Measurements from ENCODE around the gene NTNG1. TPM values are rescaled to one million over a fixed set of nuclear protein-coding genes. Genes with fewer than 3 reads are reported as not detected.
A peak's percentile ranks its signal among the peaks of the same experiment; 100 is the strongest.

Gene NTNG1
- total RNA-seq, 1 experiment from 2014 or later = 1.5 TPM

GRCh38 chr1:107529511-107530149 lies 388.8 kb downstream of the NTNG1 start:
- H3K27ac ChIP-seq (ENCODE audit: insufficient read length, low read depth, low read length) = no peak overlapping the region
- DNase-seq = peak; percentile 37
- H2AK5ac ChIP-seq (ENCODE audit: insufficient read length, low read length) = no peak overlapping the region
- H3K23me2 ChIP-seq (ENCODE audit: insufficient read length, low read depth, low read length, poor library complexity, severe bottlenecking) = no peaks in the 10 kb centered on the region
- no peaks in the 10 kb centered on the region for H3K9me3 ChIP-seq (ENCODE audit: control insufficient read depth, low read depth, low read length)
- H3K18ac ChIP-seq (ENCODE audit: insufficient read length, low read depth, low read length) = no peak overlapping the region
- no peak overlapping the region for H3K56ac ChIP-seq (ENCODE audit: insufficient read length, low read depth, low read length)
- H3K9ac ChIP-seq (ENCODE audit: extremely low read depth, insufficient read length, low read length) = no peak overlapping the region
- Mint-ChIP-seq H3K4me3 (no peak overlapping the region), H3K27me3 (ENCODE audit: low read depth) (no peaks in the 10 kb centered on the region), H3K27ac (no peak overlapping the region), H3K4me1 (peaks cover 25 to 30% of the 10 kb centered on the region in 2 experiments), H3K36me3 (ENCODE audit: insufficient read depth in 1 of 3, low read depth in 3 of 3) (no peaks in the 10 kb centered on the region; a peak in 1 of 7 replicates), H3K9me3 (no peaks in the 10 kb centered on the region)
- H3K4me2 ChIP-seq (ENCODE audit: insufficient read depth, insufficient read length, low read length) = no peak overlapping the region
- H3K4ac ChIP-seq (ENCODE audit: low read depth, low read length) = no peak overlapping the region
- H2BK12ac ChIP-seq (ENCODE audit: insufficient read length, low read depth, low read length) = no peak overlapping the region
- H2AFZ ChIP-seq (ENCODE audit: low read length) = no peak overlapping the region
- no peaks in the 10 kb centered on the region for H4K20me1 ChIP-seq (ENCODE audit: control insufficient read depth, insufficient read depth, insufficient read length)
- no peaks in the 10 kb centered on the region for H3K79me2 ChIP-seq (ENCODE audit: insufficient read depth, low read length)
- no peak overlapping the region for H4K5ac ChIP-seq (ENCODE audit: insufficient read length, low read depth, low read length)
- H3T11ph ChIP-seq (ENCODE audit: low read length) = no peak overlapping the region
- H3K23ac ChIP-seq (ENCODE audit: insufficient read length, low read depth, low read length) = no peak overlapping the region
- no peak overlapping the region for H2BK15ac ChIP-seq (ENCODE audit: low read depth, low read length)
- no peak overlapping the region for H4K91ac ChIP-seq (ENCODE audit: insufficient read length, low read depth, low read length)
- H3K79me1 ChIP-seq (ENCODE audit: insufficient read depth, low read depth, low read length, poor library complexity, severe bottlenecking) = no peaks in the 10 kb centered on the region
- H3K14ac ChIP-seq (ENCODE audit: insufficient read depth, low read length) = no peak overlapping the region
- no peak overlapping the region for H4K8ac ChIP-seq (replicated peaks; ENCODE audit: insufficient read length, low read depth, low read length)
- H3K4me1 ChIP-seq (ENCODE audit: insufficient read depth, low read length) = no peaks in the 10 kb centered on the region
- H2BK120ac ChIP-seq (ENCODE audit: low read depth, low read length, poor library complexity, severe bottlenecking) = no peak overlapping the region
- H2BK20ac ChIP-seq (ENCODE audit: low read depth, low read length, poor library complexity, severe bottlenecking) = no peak overlapping the region
- no peak overlapping the region for H2BK5ac ChIP-seq (ENCODE audit: insufficient read length, low read length)
- no peaks in the 10 kb centered on the region for H3K27me3 ChIP-seq (ENCODE audit: insufficient read depth, low read length)
- no CpG with 5 or more reads among the region's 6 CpGs for WGBS (ENCODE audit: extremely low coverage, insufficient read length, low lambda C conversion rate)
- TF ChIP-seq CTCF (conservative IDR thresholded peaks at IDR 0.05) = peak; percentile 84
